ENCODE measurements around the gene MAB21L2.
"Not testable (repeated sequence)": the region's sequence is repeated elsewhere in the genome, so short reads cannot be mapped to it uniquely, and the experiment has no call there.

Gene MAB21L2

GRCh38 chr4:150582146-150582872 lies at the start of gene MAB21L2:
MAB21L2 (plus strand) TSS chr4:150582151; CDS start chr4:150583030, 879 bp downstream.
- no peak for DNase-seq

- DNase-seq, result no peak
Measured at GRCh38 chr4:150533673-150534072, 48.3 kb upstream of the MAB21L2 start.

- no peak for DNase-seq
Measured at GRCh38 chr4:150534818-150535217, 47.1 kb upstream of the MAB21L2 start.

- not testable (repeated sequence) for DNase-seq
Measured at GRCh38 chr4:150537911-150538310, 44.0 kb upstream of the MAB21L2 start.

GRCh38 chr4:150540536-150540935 lies 41.4 kb upstream of the MAB21L2 start:
- no peak for DNase-seq

- DNase-seq, result no peak
Measured at GRCh38 chr4:150540959-150541360, 41.0 kb upstream of the MAB21L2 start.

GRCh38 chr4:150541681-150542080 lies 40.3 kb upstream of the MAB21L2 start:
- DNase-seq, result no peak

GRCh38 chr4:150543042-150543441 lies 38.9 kb upstream of the MAB21L2 start:
- DNase-seq, result no peak

- no peak for DNase-seq
Measured at GRCh38 chr4:150546286-150546685, 35.7 kb upstream of the MAB21L2 start.

GRCh38 chr4:150547154-150547838 lies 34.7 kb upstream of the MAB21L2 start:
- DNase-seq, result no peak

GRCh38 chr4:150557811-150558210 lies 24.1 kb upstream of the MAB21L2 start:
- DNase-seq, result not testable (repeated sequence)

GRCh38 chr4:150561143-150561737 lies 20.7 kb upstream of the MAB21L2 start:
- DNase-seq, result no peak

- no peak for DNase-seq
Measured at GRCh38 chr4:150562250-150562649, 19.7 kb upstream of the MAB21L2 start.

- DNase-seq, result no peak
Measured at GRCh38 chr4:150562751-150563150, 19.2 kb upstream of the MAB21L2 start.

- DNase-seq, result not testable (repeated sequence)
Measured at GRCh38 chr4:150564967-150565366, 17.0 kb upstream of the MAB21L2 start.

- DNase-seq, result no peak
Measured at GRCh38 chr4:150567070-150567469, 14.9 kb upstream of the MAB21L2 start.

GRCh38 chr4:150569384-150569987 lies 12.5 kb upstream of the MAB21L2 start:
- no peak for DNase-seq

- DNase-seq, result no peak
Measured at GRCh38 chr4:150569998-150570535, 11.9 kb upstream of the MAB21L2 start.

- DNase-seq, result no peak
Measured at GRCh38 chr4:150570862-150571261, 11.1 kb upstream of the MAB21L2 start.

- no peak for DNase-seq
Measured at GRCh38 chr4:150572704-150573504, 9.0 kb upstream of the MAB21L2 start.

- DNase-seq, result no peak
Measured at GRCh38 chr4:150573534-150573933, 8.4 kb upstream of the MAB21L2 start.

- no peak for DNase-seq
Measured at GRCh38 chr4:150574678-150575077, 7.3 kb upstream of the MAB21L2 start.

Measured in stimulated activated CD4-positive, alpha-beta T cell treated with anti-CD3 and anti-CD28 coated beads, Interleukin-2, amount 100 ng/mL, for 48 hours (primary cell).